Liver (tissue), 3 donors: Measurements from ENCODE around the gene RGR.

Experiments used
- EGR1 ChIP-seq, 2 donors: IDR thresholded peaks; 2 replicates each; pipeline ENCODE4 v1.6.1; 2016 to 2018; ENCODE audit warnings: antibody characterized with exemption in 2 of 2, low read depth in 2 of 2
- HNF4G ChIP-seq: IDR thresholded peaks from 2 replicates; pipeline ENCODE4 v1.6.1; 2016; ENCODE audit warnings: antibody characterized with exemption
- JUND ChIP-seq, 2 donors: IDR thresholded peaks; 2 replicates each; pipeline ENCODE4 v1.6.1; 2016; ENCODE audit warnings: antibody characterized with exemption in 2 of 2
- RAD21 ChIP-seq, 2 donors: IDR thresholded peaks; 2 replicates each; pipeline ENCODE4 v1.6.1; 2016; ENCODE audit warnings: antibody characterized with exemption in 2 of 2, mild to moderate bottlenecking in 2 of 2
- REST ChIP-seq: IDR thresholded peaks from 2 replicates; pipeline ENCODE4 v1.6.1; 2016; ENCODE audit warnings: antibody characterized with exemption, mild to moderate bottlenecking
- RXRA ChIP-seq, 2 donors: IDR thresholded peaks; 2 replicates each; pipeline ENCODE4 v1.6.1; 2017 to 2018; ENCODE audit warnings: antibody characterized with exemption in 2 of 2, mild to moderate bottlenecking in 1 of 2
- SP1 ChIP-seq: IDR thresholded peaks from 2 replicates; pipeline ENCODE4 v1.6.1; 2018; ENCODE audit warnings: antibody characterized with exemption, mild to moderate bottlenecking
- TAF1 ChIP-seq: conservative IDR thresholded peaks from 2 replicates; pipeline ENCODE4 v1.6.1; 2016; ENCODE audit warnings: antibody characterized with exemption, mild to moderate bottlenecking
- YY1 ChIP-seq: IDR thresholded peaks from 2 replicates; pipeline ENCODE4 v1.6.1; 2016; ENCODE audit warnings: antibody characterized with exemption, mild to moderate bottlenecking
- TF ChIP-seq, protein P1 (sequence below): fragments of 150-350 bp; IDR thresholded peaks from 2 replicates; pipeline ENCODE4 v1.5.1; 2017; ENCODE audit warnings: improper control_type of control experiment, low read depth, low read length; ENCODE audit not compliant: missing input control
- TF ChIP-seq, protein P2 (sequence below): IDR thresholded peaks from 2 replicates; pipeline ENCODE4 v1.6.1; 2016; ENCODE audit warnings: antibody characterized with exemption
- TF ChIP-seq, protein P3 (sequence below): IDR thresholded peaks from 2 replicates; pipeline ENCODE4 v1.6.1; 2016; ENCODE audit warnings: antibody characterized with exemption
- donor health status: healthy.
- donor health status: healthy.

GRCh38 chr10:84294766-84295447 is 50.1 kb downstream of the RGR start:
- TF ChIP-seq, protein P1, sequence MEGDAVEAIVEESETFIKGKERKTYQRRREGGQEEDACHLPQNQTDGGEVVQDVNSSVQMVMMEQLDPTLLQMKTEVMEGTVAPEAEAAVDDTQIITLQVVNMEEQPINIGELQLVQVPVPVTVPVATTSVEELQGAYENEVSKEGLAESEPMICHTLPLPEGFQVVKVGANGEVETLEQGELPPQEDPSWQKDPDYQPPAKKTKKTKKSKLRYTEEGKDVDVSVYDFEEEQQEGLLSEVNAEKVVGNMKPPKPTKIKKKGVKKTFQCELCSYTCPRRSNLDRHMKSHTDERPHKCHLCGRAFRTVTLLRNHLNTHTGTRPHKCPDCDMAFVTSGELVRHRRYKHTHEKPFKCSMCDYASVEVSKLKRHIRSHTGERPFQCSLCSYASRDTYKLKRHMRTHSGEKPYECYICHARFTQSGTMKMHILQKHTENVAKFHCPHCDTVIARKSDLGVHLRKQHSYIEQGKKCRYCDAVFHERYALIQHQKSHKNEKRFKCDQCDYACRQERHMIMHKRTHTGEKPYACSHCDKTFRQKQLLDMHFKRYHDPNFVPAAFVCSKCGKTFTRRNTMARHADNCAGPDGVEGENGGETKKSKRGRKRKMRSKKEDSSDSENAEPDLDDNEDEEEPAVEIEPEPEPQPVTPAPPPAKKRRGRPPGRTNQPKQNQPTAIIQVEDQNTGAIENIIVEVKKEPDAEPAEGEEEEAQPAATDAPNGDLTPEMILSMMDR = no peak
- TF ChIP-seq SP1 (no peak), TAF1 (no peak), EGR1 (IDR thresholded peaks at IDR 0.05; ENCODE audit: low read depth in 2 of 2) (no peak), REST (no peak), RAD21 (IDR thresholded peaks at IDR 0.05) (no peak), JUND (IDR thresholded peaks at IDR 0.05) (no peak), RXRA (IDR thresholded peaks at IDR 0.05) (no peak), YY1 (no peak), HNF4G (no peak)
- TF ChIP-seq, protein P2, sequence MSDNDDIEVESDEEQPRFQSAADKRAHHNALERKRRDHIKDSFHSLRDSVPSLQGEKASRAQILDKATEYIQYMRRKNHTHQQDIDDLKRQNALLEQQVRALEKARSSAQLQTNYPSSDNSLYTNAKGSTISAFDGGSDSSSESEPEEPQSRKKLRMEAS = no peak
- TF ChIP-seq, protein P3, sequence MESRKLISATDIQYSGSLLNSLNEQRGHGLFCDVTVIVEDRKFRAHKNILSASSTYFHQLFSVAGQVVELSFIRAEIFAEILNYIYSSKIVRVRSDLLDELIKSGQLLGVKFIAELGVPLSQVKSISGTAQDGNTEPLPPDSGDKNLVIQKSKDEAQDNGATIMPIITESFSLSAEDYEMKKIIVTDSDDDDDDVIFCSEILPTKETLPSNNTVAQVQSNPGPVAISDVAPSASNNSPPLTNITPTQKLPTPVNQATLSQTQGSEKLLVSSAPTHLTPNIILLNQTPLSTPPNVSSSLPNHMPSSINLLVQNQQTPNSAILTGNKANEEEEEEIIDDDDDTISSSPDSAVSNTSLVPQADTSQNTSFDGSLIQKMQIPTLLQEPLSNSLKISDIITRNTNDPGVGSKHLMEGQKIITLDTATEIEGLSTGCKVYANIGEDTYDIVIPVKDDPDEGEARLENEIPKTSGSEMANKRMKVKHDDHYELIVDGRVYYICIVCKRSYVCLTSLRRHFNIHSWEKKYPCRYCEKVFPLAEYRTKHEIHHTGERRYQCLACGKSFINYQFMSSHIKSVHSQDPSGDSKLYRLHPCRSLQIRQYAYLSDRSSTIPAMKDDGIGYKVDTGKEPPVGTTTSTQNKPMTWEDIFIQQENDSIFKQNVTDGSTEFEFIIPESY = no peak
